ENCODE results near the gene RICTOR.

- TF ChIP-seq EZH2 (IDR thresholded peaks at IDR 0.05; ENCODE audit: borderline replicate concordance, low read length) (no peak), CTCF (IDR thresholded peaks at IDR 0.05; ENCODE audit: low read length) (no peak)
Observed at GRCh38 chr5:39092581-39093351, 18.6 kb upstream of the RICTOR start.
